GM12878 (cell line): ENCODE data around the gene PRKCB. TPM values are rescaled to one million over a fixed set of nuclear protein-coding genes. Genes with fewer than 3 reads are reported as not detected.
A peak's percentile ranks its signal among the peaks of the same experiment; 100 is the strongest.

Experiments
- ATAC-seq: fragments of 200-7000 bp; cut with Tn5 transposase; 3 replicates; pipeline ENCODE4 v1.9.1; 2020; ENCODE audit warnings: mild to moderate bottlenecking, moderate library complexity
- BruUV-seq: library from RNA; stranded (reverse); fragments of 400-500 nt; replicated peaks from 2 replicates; lab custom pipeline; 2021; lab: Mats Ljungman, UMichigan
- CTCF ChIA-PET: fragments of 300-600 bp; sonication (Branson Sonifier 250); formaldehyde crosslinking; extraction: SDS; loops from one replicate; lab custom pipeline; 2021; ENCODE audit warnings: inconsistent platforms; lab: Yijun Ruan, JAX
- POLR2A ChIA-PET: fragments of 350-600 bp; formaldehyde crosslinking; extraction: SDS; loops from one replicate; lab custom pipeline; 2021; ENCODE audit warnings: inconsistent platforms; lab: Charles Lee
- RAD21 ChIA-PET: fragments of 300-600 bp; sonication (Branson Sonifier 250); formaldehyde crosslinking; loops from one replicate; lab custom pipeline; 2023; ENCODE audit warnings: antibody characterized with exemption; ENCODE audit not compliant: unreplicated experiment; lab: Charles Lee
- SMC1A ChIA-PET: fragments of 300-600 bp; sonication (Branson Sonifier 250); formaldehyde crosslinking; loops from one replicate; lab custom pipeline; 2023; ENCODE audit not compliant: unreplicated experiment, uncharacterized antibody; lab: Charles Lee
- DNase-seq: peaks from one replicate; pipeline ENCODE4 v3.0.0-alpha.2; 2011; ENCODE audit warnings: low read depth, low spot score
- FAIRE-seq: peaks from 3 replicates; lab custom pipeline; 2011; peaks lifted over from hg19 to GRCh38; lab: Jason Lieb, UNC
- H2AFZ ChIP-seq: 2 replicates; pipeline ENCODE4 v1.6.0; 2011; ENCODE audit warnings: low read depth, low read length, control low read depth; ENCODE audit not compliant: control insufficient read depth
- H3K27ac ChIP-seq: 2 replicates; pipeline ENCODE4 v1.5.1; 2011; ENCODE audit warnings: control low read depth; ENCODE audit not compliant: control insufficient read depth, insufficient read depth
- H3K27me3 ChIP-seq, 2 experiments: replicated peaks in 1 of 2; 2 replicates each; pipeline versions ENCODE4 v1.6.0 to v1.6.1; 2011; ENCODE audit warnings: low read length in 1 of 2; ENCODE audit not compliant: control insufficient read depth in 2 of 2, insufficient read depth in 2 of 2
- H3K36me3 ChIP-seq, 2 experiments: 2 replicates each; pipeline ENCODE4 v1.5.1; 2011; ENCODE audit warnings: low read length in 1 of 2; ENCODE audit not compliant: control insufficient read depth in 2 of 2, insufficient read depth in 2 of 2
- H3K4me1 ChIP-seq: 2 replicates; pipeline ENCODE4 v1.6.1; 2011; ENCODE audit warnings: mild to moderate bottlenecking, low read length, moderate library complexity, mixed read lengths; ENCODE audit not compliant: control insufficient read depth, insufficient read depth
- H3K4me2 ChIP-seq: 2 replicates; pipeline ENCODE4 v1.6.0; 2011; ENCODE audit warnings: control low read depth; ENCODE audit not compliant: control insufficient read depth, insufficient read depth
- H3K4me3 ChIP-seq: fragments of 200-600 bp; sonication (generic); 2 replicates; pipeline ENCODE4 v1.5.1; 2016
- H3K79me2 ChIP-seq: 2 replicates; pipeline ENCODE4 v1.6.0; 2011; ENCODE audit warnings: low read length; ENCODE audit not compliant: control insufficient read depth, insufficient read depth
- H3K9ac ChIP-seq: 2 replicates; pipeline ENCODE4 v1.8.0; 2011; ENCODE audit warnings: low read length, control low read depth, mixed read lengths; ENCODE audit not compliant: control insufficient read depth, insufficient read depth
- H3K9me3 ChIP-seq: replicated peaks from 3 replicates; pipeline ENCODE4 v1.5.1; 2011; ENCODE audit warnings: mild to moderate bottlenecking, low read length; ENCODE audit not compliant: control insufficient read depth, insufficient read depth
- H4K20me1 ChIP-seq: 2 replicates; pipeline ENCODE4 v1.6.0; 2011; ENCODE audit not compliant: control insufficient read depth, insufficient read depth
- FOXM1 ChIP-seq: IDR thresholded peaks from 2 replicates; pipeline ENCODE4 v1.6.1; 2012; ENCODE audit warnings: low read depth, mild to moderate bottlenecking, inconsistent platforms, low read length, moderate library complexity
- NBN ChIP-seq: fragments of 450-650 bp; IDR thresholded peaks from 2 replicates; pipeline ENCODE4 v1.6.1; 2016
- POLR2AphosphoS2 ChIP-seq: IDR thresholded peaks from 2 replicates; pipeline ENCODE4 v1.6.1; 2011; ENCODE audit warnings: low read depth, mild to moderate bottlenecking, low read length, improper control_type of control experiment, moderate library complexity
- POU2F2 ChIP-seq: IDR thresholded peaks from 3 replicates; pipeline ENCODE4 v1.6.1; 2011; ENCODE audit warnings: low read depth, mild to moderate bottlenecking, low read length, borderline replicate concordance
- RCOR1 ChIP-seq: conservative IDR thresholded peaks from 2 replicates; pipeline ENCODE4 v1.6.1; 2012; ENCODE audit warnings: low read depth, low read length, improper control_type of control experiment
- YY1 ChIP-seq: IDR thresholded peaks from 2 replicates; pipeline ENCODE4 v1.6.1; 2011; ENCODE audit warnings: low read depth, mild to moderate bottlenecking, low read length
- ZNF384 ChIP-seq: IDR thresholded peaks from 2 replicates; pipeline ENCODE4 v1.6.1; 2012; ENCODE audit warnings: low read depth, mild to moderate bottlenecking, low read length, improper control_type of control experiment, borderline replicate concordance
- WGBS: methylation state at CpG from one replicate; pipeline ENCODE4 v1.1.6; 2016; ENCODE audit warnings: low lambda C conversion rate; ENCODE audit not compliant: insufficient replicate concordance, insufficient coverage; ENCODE audit errors: missing lambda C conversion rate; 5-methylcytosine and 5-hydroxymethylcytosine counted together
- in situ Hi-C: fragments of 300-500 bp; cut with MboI; formaldehyde crosslinking; loops from 9 replicates; pipeline ENCODE4 v1.14.3; 2018; ENCODE audit warnings: mixed read lengths
- intact Hi-C: fragments of 100-400 bp; cut with micrococcal nuclease; formaldehyde crosslinking; loops from one replicate; pipeline ENCODE4 v1.14.2; 2022; ENCODE audit not compliant: unreplicated experiment
- polyA plus RNA-seq, 11 experiments: library from polyadenylated mRNA; depleted of rRNA in 4 of 11; unstranded in 6 of 11; stranded (reverse) in 5 of 11; fragments of >200 nt; fragmentation: Nextera tagmentation in 4 of 11; fragmentation: Illumina TruSeq in 1 of 11; extraction: Ambion mirVana in 4 of 11; extraction: Trizol in 1 of 11; gene quantifications; 1 replicate in 1 of 11; 2 replicates in 10 of 11; pipeline versions ENCODE4 v1.2.1 to v1.2.3, GENCODE V29; 2011 to 2016; ENCODE audit warnings: inconsistent platforms in 2 of 11, missing spikeins in 2 of 11, low read depth in 1 of 11
- total RNA-seq, 4 experiments: library from RNA; depleted of rRNA in 3 of 4; stranded (reverse); fragments of >200 nt in 3 of 4; fragmentation: Illumina TruSeq in 1 of 4; extraction: Trizol in 1 of 4; gene quantifications; 2 replicates each; pipeline versions ENCODE4 v1.2.1 to v1.2.3, GENCODE V29; 2013 to 2021
- TF ChIP-seq, protein P1 (sequence below): IDR thresholded peaks from 2 replicates; pipeline ENCODE4 v1.6.1; 2012; ENCODE audit warnings: improper control_type of control experiment, low read depth, low read length; ENCODE audit not compliant: insufficient replicate concordance
- TF ChIP-seq, protein P2 (sequence below): fragments of 450-650 bp; IDR thresholded peaks from 2 replicates; pipeline ENCODE4 v1.6.1; 2018; ENCODE audit warnings: mild to moderate bottlenecking, low read depth, moderate library complexity; ENCODE audit not compliant: partially characterized antibody
- TF ChIP-seq, protein P3 (sequence below): fragments of 450-650 bp; IDR thresholded peaks from 2 replicates; pipeline ENCODE4 v1.6.1; 2017; ENCODE audit warnings: mild to moderate bottlenecking, low read depth, inconsistent platforms; ENCODE audit not compliant: poor library complexity, severe bottlenecking

Gene PRKCB
- total and polyA plus RNA-seq, 10 of the 15 experiments (the other 5 are each of a cell fraction or from before 2014, with no cell fraction given) = 21.4 to 158 (median 97.3) TPM

DNA sequence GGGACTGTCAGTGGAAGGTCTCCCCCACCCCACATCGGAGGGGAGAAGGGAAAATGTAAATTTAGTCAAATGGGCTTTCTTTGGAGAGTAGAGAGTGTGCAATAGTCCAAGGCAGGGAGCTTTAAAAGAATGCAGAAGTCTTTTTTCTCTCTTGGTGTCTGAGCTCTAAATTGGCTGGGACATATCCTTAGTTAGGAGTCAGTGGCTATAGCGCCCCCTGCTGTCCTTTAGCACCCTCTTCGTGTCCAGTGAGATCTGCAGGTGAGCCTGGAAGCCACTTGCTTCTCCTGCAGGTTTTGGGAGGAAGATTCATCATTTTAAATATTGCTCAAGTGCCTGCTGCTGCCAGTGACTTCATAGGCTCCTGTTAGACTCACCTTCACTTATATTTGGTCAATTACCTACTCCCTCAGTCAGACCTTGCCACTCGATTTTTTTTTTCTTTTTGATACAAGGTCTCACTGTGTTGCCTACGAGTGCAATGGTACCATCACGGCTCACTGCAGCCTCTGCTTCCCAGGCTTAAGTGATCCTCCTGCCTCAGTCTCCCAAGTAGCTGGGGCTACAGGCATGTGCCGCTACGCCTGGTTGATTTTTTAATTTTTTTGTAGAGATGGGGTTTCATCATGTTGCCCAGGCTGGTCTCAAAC is 174.8 kb downstream of the PRKCB start:
- RAD21 ChIA-PET = interaction anchor here (0.6 to 4.9 kb wide), 32 partner anchors 11 to 242 kb away, joined by 3 to 146 read pairs (median 5); partner anchors contain the start of gene PRKCB
- ATAC-seq (peak; percentile 61), DNase-seq (peak; percentile 60), FAIRE-seq (peak; percentile 23)
- Histone ChIP-seq H2AFZ (no peak overlapping the region), H4K20me1 (no peaks in the 10 kb centered on the region), H3K9me3 (no peaks in the 10 kb centered on the region), H3K9ac (no peak overlapping the region), H3K4me2 (peak overlapping the region; percentile 70; the same call in 1 of the 2 replicates), H3K79me2 (peaks cover 10% of the 10 kb centered on the region), H3K27ac (peak overlapping the region; percentile 53; the same call in 1 of the 2 replicates), H3K36me3 (peaks cover 6 to 18% of the 10 kb centered on the region in 2 experiments), H3K4me3 (no peak overlapping the region), H3K4me1 (peaks cover 65% of the 10 kb centered on the region), H3K27me3 (no peaks in the 10 kb centered on the region)
- no TSS peak for BruUV-seq
- POLR2A ChIA-PET = interaction anchor here (0.6 to 1.2 kb wide), 5 partner anchors 25 to 208 kb away, joined by 3 to 5 read pairs (median 3); partner anchors contain the start of gene PRKCB
- intact Hi-C loops (loop anchor here (1.0 to 5.0 kb wide), 4 partner anchors 93 to 207 kb away; no protein-coding TSS in a partner anchor), in situ Hi-C loops (loop anchor here (5.0 kb wide), 1 partner anchor 208 kb away; no protein-coding TSS in a partner anchor)
- CTCF ChIA-PET = interaction anchor here (0.6 to 11.9 kb wide), 60 partner anchors 8 to 494 kb away, joined by 3 to 425 read pairs (median 4); partner anchors contain the start of genes NDUFAB1 and PRKCB
- 36% methylated on average over 8 of the region's 8 CpGs for WGBS
- SMC1A ChIA-PET = interaction anchor here (0.6 to 16.5 kb wide), 44 partner anchors 8 to 280 kb away, joined by 3 to 237 read pairs (median 4); partner anchors contain the start of gene PRKCB
- no peak for TF ChIP-seq POLR2AphosphoS2
- TF ChIP-seq, protein P1, sequence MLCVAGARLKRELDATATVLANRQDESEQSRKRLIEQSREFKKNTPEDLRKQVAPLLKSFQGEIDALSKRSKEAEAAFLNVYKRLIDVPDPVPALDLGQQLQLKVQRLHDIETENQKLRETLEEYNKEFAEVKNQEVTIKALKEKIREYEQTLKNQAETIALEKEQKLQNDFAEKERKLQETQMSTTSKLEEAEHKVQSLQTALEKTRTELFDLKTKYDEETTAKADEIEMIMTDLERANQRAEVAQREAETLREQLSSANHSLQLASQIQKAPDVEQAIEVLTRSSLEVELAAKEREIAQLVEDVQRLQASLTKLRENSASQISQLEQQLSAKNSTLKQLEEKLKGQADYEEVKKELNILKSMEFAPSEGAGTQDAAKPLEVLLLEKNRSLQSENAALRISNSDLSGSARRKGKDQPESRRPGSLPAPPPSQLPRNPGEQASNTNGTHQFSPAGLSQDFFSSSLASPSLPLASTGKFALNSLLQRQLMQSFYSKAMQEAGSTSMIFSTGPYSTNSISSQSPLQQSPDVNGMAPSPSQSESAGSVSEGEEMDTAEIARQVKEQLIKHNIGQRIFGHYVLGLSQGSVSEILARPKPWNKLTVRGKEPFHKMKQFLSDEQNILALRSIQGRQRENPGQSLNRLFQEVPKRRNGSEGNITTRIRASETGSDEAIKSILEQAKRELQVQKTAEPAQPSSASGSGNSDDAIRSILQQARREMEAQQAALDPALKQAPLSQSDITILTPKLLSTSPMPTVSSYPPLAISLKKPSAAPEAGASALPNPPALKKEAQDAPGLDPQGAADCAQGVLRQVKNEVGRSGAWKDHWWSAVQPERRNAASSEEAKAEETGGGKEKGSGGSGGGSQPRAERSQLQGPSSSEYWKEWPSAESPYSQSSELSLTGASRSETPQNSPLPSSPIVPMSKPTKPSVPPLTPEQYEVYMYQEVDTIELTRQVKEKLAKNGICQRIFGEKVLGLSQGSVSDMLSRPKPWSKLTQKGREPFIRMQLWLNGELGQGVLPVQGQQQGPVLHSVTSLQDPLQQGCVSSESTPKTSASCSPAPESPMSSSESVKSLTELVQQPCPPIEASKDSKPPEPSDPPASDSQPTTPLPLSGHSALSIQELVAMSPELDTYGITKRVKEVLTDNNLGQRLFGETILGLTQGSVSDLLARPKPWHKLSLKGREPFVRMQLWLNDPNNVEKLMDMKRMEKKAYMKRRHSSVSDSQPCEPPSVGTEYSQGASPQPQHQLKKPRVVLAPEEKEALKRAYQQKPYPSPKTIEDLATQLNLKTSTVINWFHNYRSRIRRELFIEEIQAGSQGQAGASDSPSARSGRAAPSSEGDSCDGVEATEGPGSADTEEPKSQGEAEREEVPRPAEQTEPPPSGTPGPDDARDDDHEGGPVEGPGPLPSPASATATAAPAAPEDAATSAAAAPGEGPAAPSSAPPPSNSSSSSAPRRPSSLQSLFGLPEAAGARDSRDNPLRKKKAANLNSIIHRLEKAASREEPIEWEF = no peak
- TF ChIP-seq ZNF384 = peak; percentile 34; the same call in 1 of the 2 replicates
- TF ChIP-seq NBN = peak; percentile 46; the same call in 1 of the 2 replicates
- peak; percentile 13; the same call in 1 of the 3 replicates for TF ChIP-seq POU2F2
- no peak for TF ChIP-seq RCOR1
- TF ChIP-seq YY1 = peak; percentile 59; the same call in 1 of the 2 replicates
- TF ChIP-seq, protein P2, sequence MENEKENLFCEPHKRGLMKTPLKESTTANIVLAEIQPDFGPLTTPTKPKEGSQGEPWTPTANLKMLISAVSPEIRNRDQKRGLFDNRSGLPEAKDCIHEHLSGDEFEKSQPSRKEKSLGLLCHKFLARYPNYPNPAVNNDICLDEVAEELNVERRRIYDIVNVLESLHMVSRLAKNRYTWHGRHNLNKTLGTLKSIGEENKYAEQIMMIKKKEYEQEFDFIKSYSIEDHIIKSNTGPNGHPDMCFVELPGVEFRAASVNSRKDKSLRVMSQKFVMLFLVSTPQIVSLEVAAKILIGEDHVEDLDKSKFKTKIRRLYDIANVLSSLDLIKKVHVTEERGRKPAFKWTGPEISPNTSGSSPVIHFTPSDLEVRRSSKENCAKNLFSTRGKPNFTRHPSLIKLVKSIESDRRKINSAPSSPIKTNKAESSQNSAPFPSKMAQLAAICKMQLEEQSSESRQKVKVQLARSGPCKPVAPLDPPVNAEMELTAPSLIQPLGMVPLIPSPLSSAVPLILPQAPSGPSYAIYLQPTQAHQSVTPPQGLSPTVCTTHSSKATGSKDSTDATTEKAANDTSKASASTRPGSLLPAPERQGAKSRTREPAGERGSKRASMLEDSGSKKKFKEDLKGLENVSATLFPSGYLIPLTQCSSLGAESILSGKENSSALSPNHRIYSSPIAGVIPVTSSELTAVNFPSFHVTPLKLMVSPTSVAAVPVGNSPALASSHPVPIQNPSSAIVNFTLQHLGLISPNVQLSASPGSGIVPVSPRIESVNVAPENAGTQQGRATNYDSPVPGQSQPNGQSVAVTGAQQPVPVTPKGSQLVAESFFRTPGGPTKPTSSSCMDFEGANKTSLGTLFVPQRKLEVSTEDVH = no peak
- TF ChIP-seq, protein P3, sequence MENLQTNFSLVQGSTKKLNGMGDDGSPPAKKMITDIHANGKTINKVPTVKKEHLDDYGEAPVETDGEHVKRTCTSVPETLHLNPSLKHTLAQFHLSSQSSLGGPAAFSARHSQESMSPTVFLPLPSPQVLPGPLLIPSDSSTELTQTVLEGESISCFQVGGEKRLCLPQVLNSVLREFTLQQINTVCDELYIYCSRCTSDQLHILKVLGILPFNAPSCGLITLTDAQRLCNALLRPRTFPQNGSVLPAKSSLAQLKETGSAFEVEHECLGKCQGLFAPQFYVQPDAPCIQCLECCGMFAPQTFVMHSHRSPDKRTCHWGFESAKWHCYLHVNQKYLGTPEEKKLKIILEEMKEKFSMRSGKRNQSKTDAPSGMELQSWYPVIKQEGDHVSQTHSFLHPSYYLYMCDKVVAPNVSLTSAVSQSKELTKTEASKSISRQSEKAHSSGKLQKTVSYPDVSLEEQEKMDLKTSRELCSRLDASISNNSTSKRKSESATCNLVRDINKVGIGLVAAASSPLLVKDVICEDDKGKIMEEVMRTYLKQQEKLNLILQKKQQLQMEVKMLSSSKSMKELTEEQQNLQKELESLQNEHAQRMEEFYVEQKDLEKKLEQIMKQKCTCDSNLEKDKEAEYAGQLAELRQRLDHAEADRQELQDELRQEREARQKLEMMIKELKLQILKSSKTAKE = peak; percentile 44
- peak; percentile 14; the same call in 1 of the 2 replicates for TF ChIP-seq FOXM1
